ENCODE measurements around the gene DSTYK.

The DSTYK gene

DNA sequence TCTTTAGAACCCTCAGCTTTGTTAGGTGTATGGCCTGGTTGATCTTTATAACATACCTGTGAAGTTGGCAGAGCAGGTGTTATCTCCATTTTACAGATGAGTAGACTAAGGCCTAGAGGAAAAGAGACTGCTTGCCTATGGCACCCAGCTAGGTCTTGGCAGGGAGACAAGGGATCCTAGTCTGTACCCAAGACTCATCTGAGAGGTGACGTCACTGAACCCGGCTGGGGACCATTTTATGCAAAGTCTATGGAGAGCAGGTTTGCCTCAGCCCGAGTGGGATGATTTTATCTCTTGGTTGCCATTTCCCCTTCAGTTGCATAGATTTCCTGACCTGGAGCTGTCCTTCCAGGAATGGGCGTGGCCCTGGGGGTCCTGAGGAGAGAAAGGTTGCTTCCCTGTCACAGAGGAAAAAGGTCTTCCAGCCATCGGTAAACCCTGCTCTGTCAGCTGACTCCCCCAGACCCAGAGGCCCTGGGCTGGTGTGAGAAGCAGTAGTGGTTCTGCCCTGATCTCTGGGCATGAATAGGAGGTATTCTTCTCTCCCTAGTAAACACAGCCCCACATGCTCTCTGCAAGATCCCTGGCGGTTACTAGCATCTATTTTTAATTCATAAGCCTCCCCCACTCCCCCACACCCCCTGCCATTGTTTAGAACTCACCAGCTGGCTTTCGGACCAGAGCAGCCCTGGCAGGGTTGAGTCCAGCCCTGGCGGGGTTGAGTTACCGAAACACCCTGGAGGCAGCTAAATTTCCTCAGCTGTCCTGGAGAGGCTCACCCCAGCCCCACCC lies 35.8 kb upstream of the DSTYK start:
- POLR2A ChIA-PET = no interaction called here
- Histone ChIP-seq H3K36me3 (ENCODE audit: control insufficient read depth in 4 of 4, insufficient read depth in 4 of 4, low read length in 3 of 4) (no peaks in the 10 kb centered on the region), H3K9me3 (ENCODE audit: control extremely low read depth in 1 of 5, control insufficient read depth in 4 of 5, insufficient read depth in 2 of 5, low read depth in 1 of 5, low read length in 4 of 5) (no peaks in the 10 kb centered on the region), H3K4me3 (ENCODE audit: control insufficient read depth in 1 of 7, extremely low read depth in 1 of 7, insufficient read depth in 4 of 7, low read depth in 2 of 7, low read length in 6 of 7) (no peak overlapping the region), H3K27me3 (replicated peaks in 2 of 5; ENCODE audit: control insufficient read depth in 4 of 5, insufficient read depth in 5 of 5, low read length in 4 of 5) (no peaks in the 10 kb centered on the region), H3K4me1 (ENCODE audit: control extremely low read depth in 1 of 4, control insufficient read depth in 4 of 4, insufficient read depth in 4 of 4, low read length in 3 of 4) (peaks cover 6 to 38% (median 36%) of the 10 kb centered on the region in 4 experiments), H3K27ac (ENCODE audit: insufficient read depth in 1 of 2, low read depth in 1 of 2, low read length in 2 of 2, poor library complexity in 1 of 2, severe bottlenecking in 2 of 2) (no peak overlapping the region)
- DNase-seq = peak in 2 of 3 donors; percentile 54 to 64
- 44% methylated on average over 7 of the region's 9 CpGs for WGBS (ENCODE audit: insufficient coverage)
- CTCF ChIA-PET = interaction anchor here (0.9 to 3.3 kb wide), 6 partner anchors 9 to 106 kb away, joined by 3 to 31 read pairs (median 3); no protein-coding TSS in a partner anchor

DNA sequence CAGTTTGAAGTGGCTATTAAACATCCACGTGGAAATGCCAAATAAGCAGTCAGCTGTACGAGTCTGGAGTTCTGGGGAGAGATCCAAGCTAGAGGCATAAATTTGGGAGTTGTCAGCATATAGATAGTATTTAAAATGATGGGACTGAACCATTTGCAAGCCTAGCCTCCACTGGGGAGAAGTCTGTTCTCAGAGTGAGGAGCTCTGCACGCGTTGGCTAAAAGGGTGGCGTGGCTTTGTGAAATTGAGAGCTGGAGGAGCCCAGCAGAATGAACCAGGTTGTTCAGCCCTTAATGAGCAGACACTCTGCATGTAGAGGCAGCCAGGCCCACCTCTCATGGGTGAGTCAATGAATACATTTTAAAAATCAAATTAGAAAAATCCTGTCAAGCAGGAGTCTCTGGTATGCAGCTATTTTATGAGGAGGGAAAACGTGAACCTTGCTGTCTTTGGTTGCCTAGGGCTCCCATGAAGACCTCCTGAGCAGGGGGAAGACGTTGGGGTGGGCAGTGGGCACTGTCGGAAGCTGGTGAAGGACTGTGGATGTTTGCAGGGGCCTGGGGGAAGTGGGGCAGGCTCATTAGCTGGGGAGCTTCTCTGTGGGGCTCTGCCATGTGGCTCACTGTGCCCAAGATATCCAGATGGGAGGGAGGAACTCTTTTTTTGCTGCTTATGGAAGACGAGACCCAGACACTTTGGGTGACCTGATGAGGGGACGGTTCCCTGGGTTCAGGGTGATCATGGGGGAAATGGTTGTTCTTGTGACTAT lies 35.0 kb upstream of the DSTYK start:
- WGBS (ENCODE audit: insufficient coverage) = 95% methylated on average over 9 of the region's 10 CpGs
- POLR2A ChIA-PET = no interaction called here
- H3K36me3 ChIP-seq (ENCODE audit: control insufficient read depth in 4 of 4, insufficient read depth in 4 of 4, low read length in 3 of 4) = peaks cover 0 to 3% (median 0%) of the 10 kb centered on the region in 4 experiments

DNA sequence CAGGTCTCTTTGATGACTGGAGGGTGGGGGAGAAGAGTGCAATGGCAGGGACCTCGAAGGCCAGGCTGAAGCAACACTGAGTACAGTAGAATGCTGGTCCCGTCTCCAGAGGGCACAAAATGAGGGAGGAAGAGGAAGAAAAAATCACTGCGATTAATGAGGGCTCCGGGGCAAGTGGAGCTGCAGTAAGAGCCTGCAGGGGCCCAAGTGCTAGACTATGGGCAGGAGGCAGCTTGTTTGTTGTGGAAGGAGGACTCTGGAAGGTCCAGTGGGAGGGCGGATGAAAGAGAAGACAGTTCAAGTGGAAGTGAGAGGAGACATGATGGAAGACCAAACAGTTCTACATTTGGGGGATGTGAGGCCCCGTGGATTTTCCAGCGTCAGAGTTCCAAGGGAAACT lies 33.6 kb upstream of the DSTYK start:
- Histone ChIP-seq H3K36me3 (ENCODE audit: control insufficient read depth in 4 of 4, insufficient read depth in 4 of 4, low read length in 3 of 4) (peaks cover 0 to 3% (median 0%) of the 10 kb centered on the region in 4 experiments), H3K4me3 (ENCODE audit: control insufficient read depth in 1 of 7, extremely low read depth in 1 of 7, insufficient read depth in 4 of 7, low read depth in 2 of 7, low read length in 6 of 7) (no peak overlapping the region), H3K9me3 (ENCODE audit: control extremely low read depth in 1 of 5, control insufficient read depth in 4 of 5, insufficient read depth in 2 of 5, low read depth in 1 of 5, low read length in 4 of 5) (no peaks in the 10 kb centered on the region), H3K4me1 (ENCODE audit: control extremely low read depth in 1 of 4, control insufficient read depth in 4 of 4, insufficient read depth in 4 of 4, low read length in 3 of 4) (peaks cover 6 to 38% (median 36%) of the 10 kb centered on the region in 4 experiments), H3K27ac (ENCODE audit: insufficient read depth in 1 of 2, low read depth in 1 of 2, low read length in 2 of 2, poor library complexity in 1 of 2, severe bottlenecking in 2 of 2) (no peak overlapping the region), H3K27me3 (replicated peaks in 2 of 5; ENCODE audit: control insufficient read depth in 4 of 5, insufficient read depth in 5 of 5, low read length in 4 of 5) (no peaks in the 10 kb centered on the region)
- WGBS (ENCODE audit: insufficient coverage) = 98% methylated on average over 5 of the region's 7 CpGs
- ChIA-PET POLR2A (no interaction called here), CTCF (interaction anchor here (0.8 to 3.3 kb wide), 2 partner anchors 11 to 15 kb away, joined by 4 to 31 read pairs; no protein-coding TSS in a partner anchor)
- no peak for DNase-seq

More for the DNA sequence above, 35.0 kb upstream of the DSTYK start:
- CTCF ChIA-PET = interaction anchor here (0.9 to 3.3 kb wide), 6 partner anchors 9 to 105 kb away, joined by 3 to 31 read pairs (median 3); no protein-coding TSS in a partner anchor
- Histone ChIP-seq H3K4me3 (ENCODE audit: control insufficient read depth in 1 of 7, extremely low read depth in 1 of 7, insufficient read depth in 4 of 7, low read depth in 2 of 7, low read length in 6 of 7) (no peak overlapping the region), H3K27ac (ENCODE audit: insufficient read depth in 1 of 2, low read depth in 1 of 2, low read length in 2 of 2, poor library complexity in 1 of 2, severe bottlenecking in 2 of 2) (no peak overlapping the region), H3K4me1 (ENCODE audit: control extremely low read depth in 1 of 4, control insufficient read depth in 4 of 4, insufficient read depth in 4 of 4, low read length in 3 of 4) (peaks cover 6 to 38% (median 36%) of the 10 kb centered on the region in 4 experiments), H3K27me3 (replicated peaks in 2 of 5; ENCODE audit: control insufficient read depth in 4 of 5, insufficient read depth in 5 of 5, low read length in 4 of 5) (no peaks in the 10 kb centered on the region), H3K9me3 (ENCODE audit: control extremely low read depth in 1 of 5, control insufficient read depth in 4 of 5, insufficient read depth in 2 of 5, low read depth in 1 of 5, low read length in 4 of 5) (no peaks in the 10 kb centered on the region)
- no peak for DNase-seq

DNA sequence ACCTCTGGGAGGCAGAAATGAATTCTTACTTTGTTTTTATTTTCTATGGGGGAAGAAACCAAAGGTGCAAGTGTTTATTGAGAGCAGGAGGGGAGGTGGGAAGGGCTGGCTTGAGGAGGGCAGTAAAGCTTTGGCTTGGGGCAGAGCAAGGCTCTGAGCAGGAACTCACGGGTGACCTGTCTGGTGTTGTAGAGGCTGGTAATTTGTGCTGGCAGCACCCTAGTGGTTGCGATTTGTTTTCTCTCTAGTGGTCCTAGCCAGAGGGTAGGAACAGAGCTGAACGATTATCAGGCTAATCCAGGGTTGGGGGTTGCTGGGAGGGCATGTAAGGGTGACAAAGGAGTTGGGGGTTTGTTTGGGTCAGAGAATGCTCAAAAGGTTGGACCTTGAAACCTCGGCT lies 32.9 kb upstream of the DSTYK start:
- POLR2A ChIA-PET = no interaction called here
- 95% methylated on average over 4 of the region's 4 CpGs for WGBS (ENCODE audit: insufficient coverage)

DNA sequence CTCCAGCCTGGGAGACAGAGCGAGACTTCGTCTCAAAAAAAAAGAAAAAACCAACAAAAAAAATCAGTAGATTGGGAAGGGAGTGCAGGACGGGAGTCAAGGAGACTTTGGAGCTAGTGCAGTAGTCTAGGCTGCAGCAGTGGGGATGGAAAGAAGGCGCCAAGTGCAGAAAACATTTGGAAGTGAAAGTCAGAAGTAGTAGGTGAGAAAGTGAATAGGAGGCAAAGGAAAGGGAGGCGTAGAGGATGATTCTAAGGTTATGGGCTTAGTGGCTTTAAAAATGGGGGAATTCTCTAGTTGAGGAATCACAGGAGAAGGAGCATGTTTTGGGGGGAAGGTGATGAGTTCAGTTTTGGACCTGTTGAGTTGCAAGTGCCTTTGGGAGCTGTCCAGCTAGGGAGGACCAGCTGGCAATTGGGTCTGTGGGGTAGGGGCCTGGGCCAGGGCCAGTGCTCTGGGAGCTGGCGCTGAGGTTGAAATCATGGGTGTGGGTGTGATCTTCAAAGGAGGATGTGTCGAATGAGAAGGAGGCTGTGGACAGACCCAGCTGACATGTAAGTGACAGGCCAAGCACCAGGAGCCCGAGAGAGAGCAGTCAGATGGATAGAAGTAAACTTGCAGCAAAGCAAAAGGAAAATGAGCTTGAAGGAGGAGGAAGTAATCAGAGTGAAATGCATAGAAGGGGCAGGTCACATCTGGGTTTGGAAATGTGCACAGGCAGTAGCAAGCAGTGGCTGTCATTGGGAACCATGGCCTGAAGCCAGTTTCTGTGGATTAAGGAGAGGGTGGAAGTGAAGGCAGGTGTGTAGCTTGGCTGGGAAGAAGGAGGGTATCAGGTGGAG lies 32.1 kb upstream of the DSTYK start:
- WGBS (ENCODE audit: insufficient coverage) = 83% methylated on average over 5 of the region's 8 CpGs
- peaks cover 6 to 33% (median 26%) of the 10 kb centered on the region in 4 experiments for H3K4me1 ChIP-seq (ENCODE audit: control extremely low read depth in 1 of 4, control insufficient read depth in 4 of 4, insufficient read depth in 4 of 4, low read length in 3 of 4)
- H3K36me3 ChIP-seq (ENCODE audit: control insufficient read depth in 4 of 4, insufficient read depth in 4 of 4, low read length in 3 of 4) = peaks cover 0 to 3% (median 0%) of the 10 kb centered on the region in 4 experiments
- no peak overlapping the region for H3K4me3 ChIP-seq (ENCODE audit: control insufficient read depth in 1 of 7, extremely low read depth in 1 of 7, insufficient read depth in 4 of 7, low read depth in 2 of 7, low read length in 6 of 7)
- no peaks in the 10 kb centered on the region for H3K27me3 ChIP-seq (replicated peaks in 2 of 5; ENCODE audit: control insufficient read depth in 4 of 5, insufficient read depth in 5 of 5, low read length in 4 of 5)
- H3K9me3 ChIP-seq (ENCODE audit: control extremely low read depth in 1 of 5, control insufficient read depth in 4 of 5, insufficient read depth in 2 of 5, low read depth in 1 of 5, low read length in 4 of 5) = no peaks in the 10 kb centered on the region
- CTCF ChIA-PET = interaction anchor here (2.1 to 8.9 kb wide), 2 partner anchors 12 to 14 kb away, joined by 8 to 116 read pairs; no protein-coding TSS in a partner anchor
- no peak overlapping the region for H3K27ac ChIP-seq (ENCODE audit: insufficient read depth in 1 of 2, low read depth in 1 of 2, low read length in 2 of 2, poor library complexity in 1 of 2, severe bottlenecking in 2 of 2)
- DNase-seq = no peak
- POLR2A ChIA-PET = no interaction called here

More for the DNA sequence above, 32.9 kb upstream of the DSTYK start:
- no peak overlapping the region for H3K4me3 ChIP-seq (ENCODE audit: control insufficient read depth in 1 of 7, extremely low read depth in 1 of 7, insufficient read depth in 4 of 7, low read depth in 2 of 7, low read length in 6 of 7)
- H3K27me3 ChIP-seq (replicated peaks in 2 of 5; ENCODE audit: control insufficient read depth in 4 of 5, insufficient read depth in 5 of 5, low read length in 4 of 5) = no peaks in the 10 kb centered on the region
- peaks cover 6 to 34% (median 31%) of the 10 kb centered on the region in 4 experiments for H3K4me1 ChIP-seq (ENCODE audit: control extremely low read depth in 1 of 4, control insufficient read depth in 4 of 4, insufficient read depth in 4 of 4, low read length in 3 of 4)
- peaks cover 0 to 3% (median 0%) of the 10 kb centered on the region in 4 experiments for H3K36me3 ChIP-seq (ENCODE audit: control insufficient read depth in 4 of 4, insufficient read depth in 4 of 4, low read length in 3 of 4)
- H3K9me3 ChIP-seq (ENCODE audit: control extremely low read depth in 1 of 5, control insufficient read depth in 4 of 5, insufficient read depth in 2 of 5, low read depth in 1 of 5, low read length in 4 of 5) = no peaks in the 10 kb centered on the region
- no peak overlapping the region for H3K27ac ChIP-seq (ENCODE audit: insufficient read depth in 1 of 2, low read depth in 1 of 2, low read length in 2 of 2, poor library complexity in 1 of 2, severe bottlenecking in 2 of 2)
- DNase-seq = no peak
- CTCF ChIA-PET = interaction anchor here (8.9 kb wide), 1 partner anchor 11 kb away, joined by 116 read pairs; no protein-coding TSS in a partner anchor

DNA sequence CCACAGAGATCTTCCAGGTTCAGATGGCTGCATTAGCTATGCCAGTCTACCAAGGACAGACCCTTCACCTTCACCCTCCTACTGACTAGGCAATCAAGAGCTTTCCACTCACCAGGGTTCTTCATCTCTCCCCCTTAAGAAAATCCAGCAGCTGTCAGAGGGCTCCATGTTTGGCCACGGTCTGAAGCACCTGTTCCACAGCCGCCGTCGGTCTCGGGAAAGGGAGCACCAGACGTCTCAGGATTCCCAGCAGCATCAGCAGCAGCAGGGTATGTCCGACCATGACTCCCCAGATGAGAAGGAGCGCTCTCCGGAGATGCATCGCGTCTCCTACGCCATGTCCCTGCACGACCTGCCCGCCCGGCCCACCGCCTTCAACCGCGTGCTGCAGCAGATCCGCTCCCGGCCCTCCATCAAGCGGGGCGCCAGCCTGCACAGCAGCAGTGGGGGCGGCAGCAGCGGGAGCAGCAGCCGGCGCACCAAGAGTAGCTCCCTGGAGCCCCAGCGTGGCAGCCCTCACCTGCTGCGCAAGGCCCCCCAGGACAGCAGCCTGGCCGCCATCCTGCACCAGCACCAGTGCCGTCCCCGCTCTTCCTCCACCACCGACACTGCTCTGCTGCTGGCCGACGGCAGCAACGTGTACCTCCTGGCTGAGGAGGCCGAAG lies 30.0 kb upstream of the DSTYK start:
- no peaks in the 10 kb centered on the region for H3K9me3 ChIP-seq (ENCODE audit: control extremely low read depth in 1 of 5, control insufficient read depth in 4 of 5, insufficient read depth in 2 of 5, low read depth in 1 of 5, low read length in 4 of 5)
- no peak overlapping the region for H3K27ac ChIP-seq (ENCODE audit: insufficient read depth in 1 of 2, low read depth in 1 of 2, low read length in 2 of 2, poor library complexity in 1 of 2, severe bottlenecking in 2 of 2)
- no peaks in the 10 kb centered on the region for H3K27me3 ChIP-seq (replicated peaks in 2 of 5; ENCODE audit: control insufficient read depth in 4 of 5, insufficient read depth in 5 of 5, low read length in 4 of 5)
- peaks cover 13 to 34% (median 28%) of the 10 kb centered on the region in 4 experiments for H3K4me1 ChIP-seq (ENCODE audit: control extremely low read depth in 1 of 4, control insufficient read depth in 4 of 4, insufficient read depth in 4 of 4, low read length in 3 of 4)
- peaks cover 0 to 3% (median 0%) of the 10 kb centered on the region in 4 experiments for H3K36me3 ChIP-seq (ENCODE audit: control insufficient read depth in 4 of 4, insufficient read depth in 4 of 4, low read length in 3 of 4)
- WGBS (ENCODE audit: insufficient coverage) = 97% methylated on average over 34 of the region's 36 CpGs
- CTCF ChIA-PET = interaction anchor here (0.6 to 8.9 kb wide), 3 partner anchors 11 to 41 kb away, joined by 5 to 116 read pairs (median 8); no protein-coding TSS in a partner anchor
- no peak overlapping the region for H3K4me3 ChIP-seq (ENCODE audit: control insufficient read depth in 1 of 7, extremely low read depth in 1 of 7, insufficient read depth in 4 of 7, low read depth in 2 of 7, low read length in 6 of 7)
- no peak for DNase-seq
- POLR2A ChIA-PET = no interaction called here

Data from common myeloid progenitor, CD34-positive (primary cell).